A549 (cell line): ENCODE data around the gene RHBDL1. TPM values are rescaled to one million over a fixed set of nuclear protein-coding genes. Genes with fewer than 3 reads are reported as not detected.

Experiments
- ATAC-seq, 2 experiments: fragments of 200-7000 bp in 1 of 2; fragments of >200 bp in 1 of 2; cut with Nextera tagmentation in 1 of 2; cut with Tn5 transposase in 1 of 2; 3 replicates each; pipeline versions ENCODE4 v1.8.0 to v1.9.1; 2018 to 2020; ENCODE audit warnings: mild to moderate bottlenecking in 1 of 2, moderate library complexity in 1 of 2
- CTCF ChIA-PET: fragments of 300-600 bp; sonication (Branson Sonifier 250); formaldehyde crosslinking; extraction: SDS; loops from one replicate; lab custom pipeline; 2021; ENCODE audit warnings: antibody characterized with exemption, inconsistent platforms; lab: Yijun Ruan, JAX
- POLR2A ChIA-PET: fragments of 350-600 bp; formaldehyde crosslinking; extraction: SDS; loops from one replicate; lab custom pipeline; 2021; ENCODE audit warnings: antibody characterized with exemption, inconsistent platforms; lab: Yijun Ruan, JAX
- DNase-seq, 2 experiments: peaks; one replicate each; pipeline versions ENCODE4 v3.0.0 to v3.0.0-alpha.2; 2011 to 2016; ENCODE audit warnings: low read depth in 1 of 2, low spot score in 1 of 2
- FAIRE-seq: peaks from 2 replicates; lab custom pipeline; 2011; peaks lifted over from hg19 to GRCh38; lab: Jason Lieb, UNC
- H3K27ac ChIP-seq, 2 experiments: fragments of >200 bp; sonication (Bioruptor Twin); formaldehyde crosslinking; 3 replicates each; pipeline ENCODE4 v1.5.1; 2016 to 2017
- H3K4me1 ChIP-seq: fragments of >200 bp; sonication (Bioruptor Twin); formaldehyde crosslinking; 3 replicates; pipeline ENCODE4 v1.6.1; 2016
- H3K4me2 ChIP-seq: fragments of >200 bp; sonication (Bioruptor Twin); formaldehyde crosslinking; 3 replicates; pipeline ENCODE4 v1.6.1; 2016
- H3K4me3 ChIP-seq: fragments of >200 bp; sonication (Bioruptor Twin); formaldehyde crosslinking; 3 replicates; pipeline ENCODE4 v1.5.1; 2016
- H3K9me3 ChIP-seq: fragments of >200 bp; sonication (Bioruptor Twin); formaldehyde crosslinking; 3 replicates; pipeline ENCODE4 v1.6.1; 2016
- CHD2 ChIP-seq: fragments of 150-350 bp; IDR thresholded peaks from 2 replicates; pipeline ENCODE4 v1.6.1; 2014; ENCODE audit warnings: low read length; ENCODE audit not compliant: partially characterized antibody
- E2F6 ChIP-seq: IDR thresholded peaks from 2 replicates; pipeline ENCODE4 v1.6.1; 2012; ENCODE audit warnings: low read depth, borderline replicate concordance
- ELK1 ChIP-seq: fragments of 150-350 bp; IDR thresholded peaks from 2 replicates; pipeline ENCODE4 v1.6.1; 2014; ENCODE audit warnings: low read depth, mild to moderate bottlenecking, low read length
- FOSL2 ChIP-seq, 2 experiments: fragments of 450-650 bp in 1 of 2; fragments of >200 bp in 1 of 2; sonication (Bioruptor Twin) in 1 of 2; formaldehyde crosslinking; IDR thresholded peaks; 2 replicates each; pipeline versions ENCODE4 v1.5.0 to v1.6.1; 2016 to 2020; ENCODE audit warnings: mild to moderate bottlenecking in 1 of 2, moderate library complexity in 1 of 2
- FOXS1 ChIP-seq: fragments of 250-450 bp; sonication (Bioruptor Pico); IDR thresholded peaks from 2 replicates; pipeline ENCODE4 v1.5.0; 2020; ENCODE audit warnings: mild to moderate bottlenecking, moderate library complexity
- GATA3 ChIP-seq: IDR thresholded peaks from 2 replicates; pipeline ENCODE4 v1.6.1; 2012; ENCODE audit warnings: borderline replicate concordance
- HDAC2 ChIP-seq: fragments of 200-600 bp; sonication (generic); IDR thresholded peaks from 2 replicates; pipeline ENCODE4 v1.6.1; 2016
- HOXB5 ChIP-seq: fragments of 250-450 bp; sonication (Bioruptor Pico); IDR thresholded peaks from 2 replicates; pipeline ENCODE4 v1.5.0; 2020; ENCODE audit warnings: mild to moderate bottlenecking, moderate library complexity
- JUN ChIP-seq, 2 experiments: fragments of >200 bp; sonication (Bioruptor Twin); formaldehyde crosslinking; IDR thresholded peaks; 2 replicates in 1 of 2; 3 replicates in 1 of 2; pipeline ENCODE4 v1.6.1; 2016 to 2017
- JUNB ChIP-seq: fragments of >200 bp; sonication (Bioruptor Twin); formaldehyde crosslinking; IDR thresholded peaks from 2 replicates; pipeline ENCODE4 v1.6.1; 2016
- MAFK ChIP-seq: fragments of 450-650 bp; IDR thresholded peaks from 2 replicates; pipeline ENCODE4 v1.6.1; 2014; ENCODE audit not compliant: partially characterized antibody
- MAX ChIP-seq: IDR thresholded peaks from 2 replicates; pipeline ENCODE4 v1.6.1; 2012
- PBX3 ChIP-seq: IDR thresholded peaks from 2 replicates; pipeline ENCODE4 v1.6.1; 2012
- POLR2AphosphoS2 ChIP-seq: conservative IDR thresholded peaks from 2 replicates; pipeline ENCODE4 v1.6.1; 2012; ENCODE audit warnings: low read length, improper control_type of control experiment, inconsistent platforms
- RAD21 ChIP-seq, 2 experiments: fragments of >200 bp in 1 of 2; sonication (Bioruptor Twin) in 1 of 2; formaldehyde crosslinking in 1 of 2; IDR thresholded peaks in 1 of 2; conservative IDR thresholded peaks in 1 of 2; 2 replicates in 1 of 2; 3 replicates in 1 of 2; pipeline ENCODE4 v1.6.1; 2012 to 2018; ENCODE audit warnings: inconsistent platforms in 1 of 2
- RARB ChIP-seq: fragments of 250-450 bp; sonication (Bioruptor Pico); IDR thresholded peaks from 2 replicates; pipeline ENCODE4 v1.8.0; 2021; ENCODE audit warnings: mild to moderate bottlenecking, moderate library complexity
- RCOR1 ChIP-seq: fragments of 150-350 bp; IDR thresholded peaks from 2 replicates; pipeline ENCODE4 v1.6.1; 2014; ENCODE audit warnings: antibody characterized with exemption, low read length, low read depth
- ZSCAN20 ChIP-seq: fragments of 250-450 bp; sonication (Bioruptor Pico); IDR thresholded peaks from 2 replicates; pipeline ENCODE4 v1.8.0; 2022; ENCODE audit warnings: mild to moderate bottlenecking, moderate library complexity
- whole genome bisulfite sequencing: methylation state at CpG from one replicate; pipeline ENCODE4 v1.1.6; 2017; ENCODE audit errors: missing lambda C conversion rate; 5-methylcytosine and 5-hydroxymethylcytosine counted together
- polyA plus RNA-seq, 4 experiments: library from polyadenylated mRNA; depleted of rRNA in 3 of 4; stranded (reverse); fragments of >200 nt; fragmentation: RNase III in 1 of 4; extraction: RNeasy Plus Mini Kit Qiagen cat#74134 plus additional on column Dnase treatment in 1 of 4; gene quantifications; 2 replicates in 3 of 4; 3 replicates in 1 of 4; pipeline ENCODE4 v1.2.3, GENCODE V29; 2011 to 2017

Gene RHBDL1
- polyA plus RNA-seq, 2 of the 4 experiments (the other 2 are of a cell fraction): 0.56 to 1.4 TPM

- Histone ChIP-seq H3K9me3 (no peaks in the 10 kb centered on the region), H3K4me3 (peak overlapping the region; percentile 15; the same call in 1 of the 3 replicates), H3K27ac (peak overlapping the region; percentile 63 to 87), H3K4me2 (peak overlapping the region; percentile 70), H3K4me1 (peaks cover 53% of the 10 kb centered on the region)
- TF ChIP-seq GATA3 (peak; percentile 51; the same call in 1 of the 2 replicates), ZSCAN20 (no peak), RARB (CRISPR knock-in tag) (no peak), MAX (peak; percentile 72), HOXB5 (CRISPR knock-in tag) (no peak), ELK1 (no peak), MAFK (peak; percentile 48), JUNB (peak; percentile 72), FOXS1 (no peak), JUN (IDR thresholded peaks at IDR 0.05) (peak in 1 of 2 experiments; percentile 25; a peak in 1 of 5 replicates), RAD21 (conservative IDR thresholded peaks at IDR 0.05 in 1 of 2, IDR thresholded peaks at IDR 0.05 in 1 of 2) (no peak), FOSL2 (IDR thresholded peaks at IDR 0.05) (peak; percentile 72), FOSL2 (CRISPR knock-in tag; IDR thresholded peaks at IDR 0.05) (peak; percentile 96), RCOR1 (no peak)
- peak; percentile 85 to 90 for ATAC-seq
- DNase-seq: peak; percentile 92 to 97
- POLR2A ChIA-PET: interaction anchor here (1.2 to 1.7 kb wide), 3 partner anchors 9 to 53 kb away, joined by 3 to 11 read pairs (median 4); partner anchors contain the start of genes METTL26, RAB40C and STUB1
- CTCF ChIA-PET: interaction anchor here (0.6 to 2.3 kb wide), 10 partner anchors 9 to 70 kb away, joined by 3 to 6 read pairs (median 4); partner anchors contain the start of gene METTL26
- WGBS: 34% methylated on average over 27 of the region's 29 CpGs
- FAIRE-seq: no peak
Observed at GRCh38 chr16:626787-627453, 48.6 kb upstream of the RHBDL1 start.

GRCh38 chr16:627454-628239 lies 47.8 kb upstream of the RHBDL1 start:
- TF ChIP-seq PBX3: 0 out of 2 replicates have a peak, but pooled peaks have one; percentile 48
- TF ChIP-seq E2F6: peak; percentile 79; the same call in 1 of the 2 replicates
- no peak for TF ChIP-seq POLR2AphosphoS2
- no peak for TF ChIP-seq HDAC2
- no peak for TF ChIP-seq CHD2
- no peak for TF ChIP-seq RCOR1
- peak; percentile 62 for TF ChIP-seq MAX
- peaks cover 47% of the 10 kb centered on the region for H3K4me1 ChIP-seq
- H3K4me3 ChIP-seq: peak overlapping the region; percentile 15; the same call in 1 of the 3 replicates
- ChIA-PET POLR2A (interaction anchor here (1.2 to 1.7 kb wide), 3 partner anchors 9 to 53 kb away, joined by 3 to 11 read pairs (median 4); partner anchors contain the start of genes METTL26, RAB40C and STUB1), CTCF (interaction anchor here (0.6 to 2.3 kb wide), 7 partner anchors 9 to 69 kb away, joined by 3 to 6 read pairs (median 3); partner anchors contain the start of gene METTL26)
- 70% methylated on average over 9 of the region's 50 CpGs for WGBS
- no peaks in the 10 kb centered on the region for H3K9me3 ChIP-seq
- no peak for FAIRE-seq
- ATAC-seq: peak; percentile 14 to 48
- peak overlapping the region; percentile 63 to 87 for H3K27ac ChIP-seq
- H3K4me2 ChIP-seq: peak overlapping the region; percentile 70
- peak in 1 of 2 experiments; percentile 68 for DNase-seq
